Brain microvascular endothelial cell (primary cell): ENCODE data around the gene GSAP.

Experiments
- DNase-seq: peaks from one replicate; pipeline ENCODE4 v3.0.0-alpha.2; 2020
- H3K27ac ChIP-seq: fragments of 250-450 bp; sonication (Bioruptor Pico); 2 replicates; pipeline ENCODE4 v1.5.1; 2020; ENCODE audit warnings: mild to moderate bottlenecking, moderate library complexity
- H3K27me3 ChIP-seq: fragments of 250-450 bp; sonication (Bioruptor Pico); replicated peaks from 2 replicates; pipeline ENCODE4 v1.5.1; 2020; ENCODE audit warnings: mild to moderate bottlenecking
- H3K36me3 ChIP-seq: fragments of 250-450 bp; sonication (Bioruptor Pico); replicated peaks from 2 replicates; pipeline ENCODE4 v1.5.1; 2020; ENCODE audit warnings: mild to moderate bottlenecking
- H3K4me3 ChIP-seq: 2 replicates; pipeline ENCODE4 v1.5.1; 2011; ENCODE audit warnings: low read depth, mild to moderate bottlenecking, control low read depth, low read length, moderate library complexity
- in situ Hi-C: cut with HindIII; loops from 2 replicates; pipeline ENCODE4 v1.10.0; 2017; ENCODE audit warnings: low sequenced_read_pairs, low pct_ligation_motif_present
- TF ChIP-seq, protein P1 (sequence below): IDR thresholded peaks from 2 replicates; pipeline ENCODE4 v1.5.1; 2011; ENCODE audit warnings: low read depth, mild to moderate bottlenecking, moderate library complexity, low read length, control low read depth, inconsistent platforms; ENCODE audit errors: missing control alignments

GSAP gene

DNA sequence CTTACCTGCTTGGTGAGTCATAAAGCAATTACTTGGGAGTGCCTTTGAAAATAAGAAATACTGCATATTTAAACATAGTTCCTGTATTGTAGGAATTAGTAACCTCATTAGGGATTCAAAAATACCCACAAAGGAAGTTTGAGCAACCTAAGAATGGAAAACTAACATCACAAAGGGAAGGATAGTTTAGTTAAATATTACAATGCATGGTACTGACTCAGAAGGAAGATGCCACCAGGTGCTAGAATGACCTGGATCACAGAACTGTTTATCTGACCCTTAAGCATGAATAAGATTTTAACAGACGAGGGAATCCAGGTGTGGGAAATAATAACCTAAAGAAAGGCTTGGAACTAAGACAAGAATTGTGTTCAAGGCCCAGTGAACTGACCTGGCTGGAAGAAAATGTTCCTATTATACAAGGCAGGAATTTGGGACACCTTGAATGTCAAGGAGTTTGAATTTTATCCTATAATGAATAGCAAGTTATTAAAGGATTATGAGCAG lies 106.4 kb downstream of the GSAP start:
- no peak for DNase-seq
- no peaks in the 10 kb centered on the region for H3K36me3 ChIP-seq
- H3K4me3 ChIP-seq: no peak overlapping the region
- H3K27ac ChIP-seq: no peak overlapping the region
- in situ Hi-C loops: no loop called here
- no peaks in the 10 kb centered on the region for H3K27me3 ChIP-seq
- TF ChIP-seq, protein P1, sequence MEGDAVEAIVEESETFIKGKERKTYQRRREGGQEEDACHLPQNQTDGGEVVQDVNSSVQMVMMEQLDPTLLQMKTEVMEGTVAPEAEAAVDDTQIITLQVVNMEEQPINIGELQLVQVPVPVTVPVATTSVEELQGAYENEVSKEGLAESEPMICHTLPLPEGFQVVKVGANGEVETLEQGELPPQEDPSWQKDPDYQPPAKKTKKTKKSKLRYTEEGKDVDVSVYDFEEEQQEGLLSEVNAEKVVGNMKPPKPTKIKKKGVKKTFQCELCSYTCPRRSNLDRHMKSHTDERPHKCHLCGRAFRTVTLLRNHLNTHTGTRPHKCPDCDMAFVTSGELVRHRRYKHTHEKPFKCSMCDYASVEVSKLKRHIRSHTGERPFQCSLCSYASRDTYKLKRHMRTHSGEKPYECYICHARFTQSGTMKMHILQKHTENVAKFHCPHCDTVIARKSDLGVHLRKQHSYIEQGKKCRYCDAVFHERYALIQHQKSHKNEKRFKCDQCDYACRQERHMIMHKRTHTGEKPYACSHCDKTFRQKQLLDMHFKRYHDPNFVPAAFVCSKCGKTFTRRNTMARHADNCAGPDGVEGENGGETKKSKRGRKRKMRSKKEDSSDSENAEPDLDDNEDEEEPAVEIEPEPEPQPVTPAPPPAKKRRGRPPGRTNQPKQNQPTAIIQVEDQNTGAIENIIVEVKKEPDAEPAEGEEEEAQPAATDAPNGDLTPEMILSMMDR: no peak

DNA sequence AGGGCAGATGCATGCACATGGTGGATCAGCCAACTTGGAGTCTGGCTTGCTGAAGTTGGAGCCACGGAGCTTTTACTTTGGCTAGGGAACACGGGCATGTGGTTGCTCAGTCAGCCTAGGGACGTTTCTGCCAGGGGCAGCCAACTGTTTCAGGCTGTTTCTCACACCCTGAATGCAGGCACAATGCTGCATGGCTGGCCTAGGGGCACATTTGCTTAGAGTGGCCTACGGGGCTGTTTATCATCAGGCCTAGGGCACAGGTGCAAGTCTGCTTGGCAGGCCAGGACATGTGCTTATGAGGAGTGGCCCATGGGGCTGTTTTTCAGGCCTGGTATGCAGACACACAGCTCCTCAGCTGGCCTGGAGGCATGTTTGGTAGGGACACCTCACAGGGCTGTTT lies 107.4 kb downstream of the GSAP start:
- Histone ChIP-seq H3K27ac (no peak overlapping the region), H3K36me3 (no peaks in the 10 kb centered on the region), H3K27me3 (no peaks in the 10 kb centered on the region), H3K4me3 (no peak overlapping the region)
- in situ Hi-C loops: no loop called here
- TF ChIP-seq, protein P1: no peak
- no peak for DNase-seq

DNA sequence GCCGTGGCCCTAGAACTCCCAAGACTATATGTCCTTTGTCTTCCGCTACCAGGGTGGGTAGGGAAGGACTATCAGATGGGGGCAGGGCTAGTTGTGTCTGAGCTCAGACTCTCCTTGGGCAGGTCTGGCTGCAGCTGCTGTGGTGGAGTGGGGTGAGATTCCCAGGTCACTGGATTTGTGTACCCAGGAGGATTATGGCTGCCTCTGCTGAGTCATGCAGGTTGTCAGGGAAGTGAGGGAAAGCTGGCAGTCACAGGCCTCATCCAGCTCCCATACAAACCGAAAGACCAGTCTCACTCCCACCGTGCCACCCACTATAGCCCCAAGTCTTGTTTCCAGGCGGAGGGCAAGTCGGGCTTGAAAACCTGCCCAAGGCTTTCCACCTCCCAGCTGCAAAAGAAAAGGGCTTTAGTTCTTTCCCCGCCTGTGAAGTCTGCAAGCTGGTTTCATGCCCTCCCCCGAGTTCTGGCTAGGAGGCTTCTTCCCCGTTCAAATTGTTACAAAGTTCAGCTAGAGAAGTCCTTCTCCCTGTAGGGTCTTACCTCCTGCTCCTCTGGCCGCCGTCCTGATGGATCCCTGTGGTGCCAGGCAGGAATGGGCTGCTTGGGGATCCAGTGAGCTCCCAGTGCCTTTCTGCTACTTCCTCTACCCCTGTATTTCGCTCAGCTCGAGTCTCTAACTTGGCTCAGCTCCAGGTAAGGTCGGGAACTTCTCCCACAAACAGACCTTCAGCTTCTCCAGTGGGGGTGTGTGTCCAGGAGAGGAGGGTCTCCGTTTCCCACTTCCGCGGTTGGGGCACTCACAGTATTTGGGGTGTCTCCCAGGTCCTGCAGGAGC lies 109.7 kb downstream of the GSAP start:
- in situ Hi-C loops: no loop called here
- H3K27ac ChIP-seq: no peak overlapping the region
- no peak overlapping the region for H3K4me3 ChIP-seq
- TF ChIP-seq, protein P1: no peak
- no peaks in the 10 kb centered on the region for H3K36me3 ChIP-seq
- no peak for DNase-seq
- no peaks in the 10 kb centered on the region for H3K27me3 ChIP-seq

DNA sequence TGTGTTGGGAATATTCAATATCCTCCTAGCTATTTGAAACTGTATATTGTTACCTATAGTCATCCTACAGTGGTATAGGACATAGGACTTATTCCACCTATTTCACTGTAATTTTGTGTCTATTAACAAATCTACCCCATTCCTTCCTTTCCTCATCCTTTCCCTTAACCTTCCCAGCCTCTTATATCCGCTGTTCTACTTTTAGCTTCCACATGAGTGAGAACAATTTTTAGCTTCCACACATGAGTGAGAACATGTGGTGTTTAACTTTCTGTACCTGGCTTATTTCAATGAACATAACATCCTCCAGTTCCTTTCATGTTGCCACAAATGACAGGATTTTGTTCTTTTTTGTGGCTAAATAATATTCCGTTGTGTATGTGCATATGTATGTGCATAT lies 120.6 kb downstream of the GSAP start:
- DNase-seq: no peak
- TF ChIP-seq, protein P1: no peak
- in situ Hi-C loops: no loop called here

DNA sequence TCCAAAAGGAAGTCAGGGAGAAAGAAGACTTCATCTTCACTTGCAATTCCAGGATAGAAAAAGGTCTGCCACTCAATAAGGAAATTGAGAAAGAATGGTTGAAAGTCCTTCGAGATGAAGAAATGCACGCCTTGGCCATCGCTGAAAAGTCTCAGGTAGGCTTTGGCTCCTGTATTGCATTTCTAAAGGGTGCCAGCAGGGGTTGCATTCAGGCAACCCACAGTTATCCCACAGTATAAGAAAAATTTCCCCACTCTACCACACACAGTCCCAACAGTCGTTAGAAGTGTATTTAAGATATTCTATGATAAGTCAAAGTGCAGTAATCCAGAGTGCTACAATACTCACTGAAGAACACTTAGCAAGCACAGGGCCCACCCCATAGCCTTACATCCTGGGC lies 123.1 kb downstream of the GSAP start:
- no peak overlapping the region for H3K27ac ChIP-seq
- in situ Hi-C loops: no loop called here
- H3K36me3 ChIP-seq: no peaks in the 10 kb centered on the region
- TF ChIP-seq, protein P1: no peak
- H3K27me3 ChIP-seq: no peaks in the 10 kb centered on the region
- no peak overlapping the region for H3K4me3 ChIP-seq
- no peak for DNase-seq

More for the DNA sequence above, 120.6 kb downstream of the GSAP start:
- no peak overlapping the region for H3K27ac ChIP-seq
- no peaks in the 10 kb centered on the region for H3K27me3 ChIP-seq
- no peaks in the 10 kb centered on the region for H3K36me3 ChIP-seq
- no peak overlapping the region for H3K4me3 ChIP-seq
